EH (cell line): ENCODE results near the gene HLA-DQA2.
A peak's percentile ranks its signal among the peaks of the same experiment; 100 is the strongest.
"Not testable (repeated sequence)": the region's sequence is repeated elsewhere in the genome, so short reads cannot be mapped to it uniquely, and the experiment has no call there.

ENCODE experiments used
- DNase-seq: peaks from one replicate; pipeline ENCODE4 v3.0.0-alpha.2; 2015; ENCODE audit warnings: low read depth

HLA-DQA2 gene

DNA sequence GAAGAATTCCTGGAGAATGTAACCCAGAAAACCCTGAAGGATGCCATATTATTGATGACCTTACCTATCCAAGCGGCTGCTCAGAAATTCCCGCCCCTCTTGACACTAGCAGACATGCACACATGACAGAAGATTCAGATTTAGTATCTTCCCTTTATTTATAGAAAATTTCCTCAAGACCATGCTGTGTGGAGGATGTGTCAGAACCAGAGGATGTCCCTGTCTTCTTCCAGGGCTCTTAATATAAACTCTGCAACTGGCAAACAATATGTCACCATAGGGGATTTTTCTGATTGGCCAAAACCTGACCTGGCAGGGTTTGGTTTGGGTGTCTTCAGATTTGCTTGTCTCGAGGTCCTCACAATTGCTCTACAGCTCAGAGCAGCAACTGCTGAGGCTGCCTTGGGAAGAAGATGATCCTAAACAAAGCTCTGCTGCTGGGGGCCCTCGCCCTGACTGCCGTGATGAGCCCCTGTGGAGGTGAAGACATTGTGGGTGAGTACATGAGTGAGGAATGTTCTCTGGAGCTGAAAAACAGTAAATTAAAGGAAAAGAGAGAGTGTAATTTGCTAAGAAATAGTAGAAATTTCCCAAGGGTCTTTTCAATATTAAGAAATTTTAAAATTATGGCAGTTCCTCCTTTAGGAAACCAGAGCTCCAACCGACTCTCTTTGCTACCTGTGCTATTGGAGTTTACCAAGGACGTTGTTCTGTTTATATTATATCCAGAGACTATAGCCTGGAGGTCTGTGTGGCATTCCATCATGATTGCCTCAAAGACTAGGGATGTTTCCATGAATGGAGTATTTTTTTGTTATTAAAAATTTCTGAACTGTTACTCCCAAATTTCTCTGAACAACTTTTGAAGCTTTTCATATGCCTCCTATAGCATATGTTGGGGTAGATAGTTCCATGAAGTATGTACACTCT, at the start of gene HLA-DQA2:
Gene HLA-DQA2, plus strand, starts transcription at position 361 of the 930 bp plus-strand sequence. Its CDS starts 53 bp downstream, at position 414.
- no peak for DNase-seq

GRCh38 chr6:32692019-32692418, 49.2 kb upstream of the HLA-DQA2 start:
- DNase-seq, result peak; percentile 9

- DNase-seq, result no peak
Observed at GRCh38 chr6:32697031-32697430, 44.2 kb upstream of the HLA-DQA2 start.

DNA sequence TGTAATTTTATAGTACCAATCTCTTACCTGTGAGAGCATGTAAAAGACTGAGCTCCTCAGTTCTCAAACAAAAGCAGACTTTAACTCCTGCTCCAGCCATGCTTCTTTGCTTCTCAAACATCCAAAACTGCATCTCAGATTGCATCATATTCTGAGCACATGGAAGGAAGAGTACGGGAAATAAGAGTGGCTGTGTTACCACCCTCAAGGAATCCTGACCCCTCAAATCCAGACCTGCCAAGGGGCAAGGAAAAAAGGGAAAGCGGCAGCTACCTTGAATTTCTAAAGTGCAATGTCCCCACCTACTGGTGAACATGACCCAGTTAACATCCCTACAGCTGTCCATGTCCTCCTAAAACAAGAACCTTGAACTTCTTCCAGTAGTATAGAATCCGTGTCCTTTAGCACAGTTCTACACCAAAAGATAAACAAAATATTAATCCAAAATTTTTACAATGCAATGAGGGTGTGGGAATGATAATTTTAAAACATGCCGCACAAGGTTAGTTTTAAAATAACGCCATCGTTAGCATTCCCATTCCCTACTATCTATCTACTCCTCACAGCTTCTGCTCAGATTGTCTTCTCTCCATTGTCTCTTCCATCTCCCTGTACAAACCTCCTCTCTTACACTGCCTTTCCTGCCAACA, 40.7 kb upstream of the HLA-DQA2 start:
- peak; percentile 64 for DNase-seq

- DNase-seq, result no peak
Observed at GRCh38 chr6:32703347-32703746, 37.8 kb upstream of the HLA-DQA2 start.

DNA sequence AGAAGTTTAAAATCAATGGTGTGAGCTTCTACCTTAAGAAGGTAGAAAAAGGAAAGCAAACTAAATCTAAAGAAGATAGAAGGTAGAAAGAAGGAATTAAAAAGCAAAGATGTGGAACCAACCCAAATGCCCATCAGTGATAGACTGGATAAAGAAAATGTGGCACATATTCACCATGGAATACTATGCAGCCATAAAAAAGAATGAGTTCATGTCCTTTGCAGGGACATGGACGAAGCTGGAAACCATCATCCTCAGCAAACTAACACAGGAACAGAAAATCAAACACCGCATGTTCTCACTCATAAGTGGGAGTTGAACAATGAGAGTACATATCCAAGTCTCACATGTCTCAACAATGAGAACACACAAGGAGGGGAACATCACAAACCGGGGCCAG, 36.0 kb upstream of the HLA-DQA2 start:
- not testable (repeated sequence) for DNase-seq

- DNase-seq, result no peak
Observed at GRCh38 chr6:32709625-32710024, 31.6 kb upstream of the HLA-DQA2 start.

DNA sequence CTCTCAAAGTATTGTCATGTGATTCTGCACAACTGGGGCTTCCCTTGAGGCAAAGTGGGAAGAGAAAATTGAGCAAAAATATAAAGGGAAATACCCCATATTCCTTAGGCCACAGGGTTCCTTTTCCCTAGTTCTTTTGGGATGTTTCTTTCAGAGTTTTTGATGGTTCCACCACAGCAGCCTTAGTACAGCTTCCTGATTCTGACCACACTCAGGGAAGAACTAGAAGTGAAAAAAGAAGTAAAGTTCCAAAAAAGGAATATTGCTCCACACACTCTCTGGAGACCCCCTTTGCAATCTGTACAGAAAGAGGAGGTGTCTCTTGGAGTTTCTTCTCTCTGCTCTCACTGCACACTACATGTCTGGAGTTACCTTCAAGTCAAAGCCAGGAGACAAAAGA, 27.9 kb upstream of the HLA-DQA2 start:
- no peak for DNase-seq

GRCh38 chr6:32716396-32716795, 24.8 kb upstream of the HLA-DQA2 start:
- DNase-seq, result no peak

DNA sequence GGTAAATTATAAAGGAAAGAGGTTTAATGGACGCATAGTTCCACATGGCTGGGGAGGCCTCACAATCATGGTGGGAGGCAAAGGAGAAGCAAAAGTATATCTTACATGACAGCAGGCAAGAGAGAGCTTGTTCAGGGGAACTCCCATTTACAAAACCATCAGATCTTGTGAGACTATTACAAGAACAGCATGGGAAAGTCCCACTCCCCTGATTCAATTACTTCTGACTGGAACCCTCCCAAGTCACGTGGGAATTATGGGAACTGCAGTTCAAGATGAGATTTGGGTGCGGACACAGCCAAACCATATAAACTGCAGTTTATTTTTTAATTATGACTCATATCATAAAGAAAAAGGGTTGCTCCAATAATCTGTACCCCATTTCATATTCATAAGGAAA, 22.3 kb upstream of the HLA-DQA2 start:
- DNase-seq, result no peak

GRCh38 chr6:32738126-32738525, 3.1 kb upstream of the HLA-DQA2 start:
- no peak for DNase-seq

GRCh38 chr6:32742374-32742773, 1.2 kb downstream of the HLA-DQA2 start:
- no peak for DNase-seq

GRCh38 chr6:32744776-32745175, 3.6 kb downstream of the HLA-DQA2 start:
- no peak for DNase-seq

GRCh38 chr6:32745649-32746048, 4.5 kb downstream of the HLA-DQA2 start:
- not testable (repeated sequence) for DNase-seq

- DNase-seq, result peak; percentile 37
Observed at GRCh38 chr6:32752580-32752979, 11.4 kb downstream of the HLA-DQA2 start.

GRCh38 chr6:32759669-32760068, 18.5 kb downstream of the HLA-DQA2 start:
- no peak for DNase-seq

- DNase-seq, result no peak
Observed at GRCh38 chr6:32761072-32761471, 19.9 kb downstream of the HLA-DQA2 start.

DNA sequence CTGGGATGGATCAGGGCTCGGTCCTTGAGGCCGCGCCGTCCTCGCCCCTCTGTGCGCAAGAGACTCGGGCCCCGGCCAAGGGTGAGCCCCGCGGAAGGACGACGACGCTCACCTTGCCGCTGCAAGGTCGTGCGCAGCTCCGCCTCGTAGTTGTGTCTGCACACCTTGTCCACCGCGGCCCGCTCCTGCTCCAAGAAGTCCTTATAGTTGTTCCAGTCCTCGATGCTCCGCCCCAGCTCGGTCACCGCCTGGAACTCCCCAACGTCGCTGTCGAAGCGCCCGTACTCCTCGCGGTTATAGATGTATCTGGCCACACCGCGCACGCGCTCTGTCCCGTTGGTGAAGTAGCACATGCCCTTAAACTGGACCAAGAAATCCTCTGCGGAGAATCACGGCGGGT, 20.4 kb downstream of the HLA-DQA2 start:
- no peak for DNase-seq

DNA sequence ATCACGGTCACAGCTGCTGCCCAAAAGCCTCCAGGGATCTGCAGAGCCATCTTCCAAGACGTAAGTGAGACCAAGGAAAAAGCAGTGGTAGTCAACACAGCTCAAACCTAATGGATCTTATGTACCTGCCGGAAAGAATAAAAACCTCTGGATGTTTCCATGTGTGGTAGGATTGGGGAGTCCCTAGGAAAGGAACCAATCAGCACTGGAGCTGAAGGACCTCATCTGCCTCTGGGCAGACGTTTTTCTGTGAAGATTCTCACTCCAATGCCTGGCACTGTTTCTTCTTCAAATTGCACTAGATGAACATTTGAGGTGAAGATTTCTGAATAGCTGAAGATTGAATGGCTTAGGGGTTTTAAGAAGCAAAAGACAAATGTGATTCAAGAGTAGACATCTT, 22.2 kb downstream of the HLA-DQA2 start, which contains the start of gene HLA-DQB2:
Gene HLA-DQB2, minus strand, starts transcription at position 112 of the 400 bp plus-strand sequence. Its CDS starts 62 bp downstream, at position 50.
- no peak for DNase-seq

DNA sequence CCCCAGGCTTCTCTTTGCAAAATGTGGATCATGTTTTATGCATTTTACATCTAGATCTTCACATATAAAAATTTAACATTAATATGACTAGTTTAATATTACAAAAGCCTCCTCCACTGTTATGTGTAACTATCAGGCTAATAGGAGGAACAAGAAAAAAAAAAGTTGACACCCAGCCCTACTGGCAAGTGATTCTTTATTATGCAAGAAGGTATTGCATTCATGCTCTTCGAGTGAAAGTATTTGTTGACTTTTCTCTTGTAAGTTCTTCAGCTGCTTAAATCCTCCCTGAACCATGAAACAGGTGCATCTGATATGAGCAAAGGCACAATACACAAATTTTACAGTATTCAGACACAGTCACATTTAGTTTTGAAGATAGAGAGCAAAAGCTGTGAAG, 22.9 kb downstream of the HLA-DQA2 start:
- DNase-seq, result no peak

DNA sequence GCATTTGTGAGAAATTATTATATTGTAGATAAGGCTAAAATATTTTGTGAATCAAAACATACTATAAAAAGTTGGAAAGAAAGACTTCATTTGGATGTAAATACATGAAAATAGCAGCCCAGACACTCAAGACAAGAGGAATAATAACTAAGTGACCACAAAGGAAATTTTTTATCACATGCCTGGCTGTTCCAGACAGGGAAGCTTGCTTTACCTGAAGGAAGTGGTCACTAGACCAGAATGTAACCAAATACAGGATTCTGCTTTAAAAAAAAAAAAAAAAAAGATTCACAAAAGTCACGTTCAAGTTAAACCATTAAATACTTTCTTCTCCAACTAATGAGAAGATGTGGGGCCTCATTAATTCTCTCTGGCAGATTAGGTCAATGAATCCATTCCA, 31.5 kb downstream of the HLA-DQA2 start:
- DNase-seq, result no peak

DNA sequence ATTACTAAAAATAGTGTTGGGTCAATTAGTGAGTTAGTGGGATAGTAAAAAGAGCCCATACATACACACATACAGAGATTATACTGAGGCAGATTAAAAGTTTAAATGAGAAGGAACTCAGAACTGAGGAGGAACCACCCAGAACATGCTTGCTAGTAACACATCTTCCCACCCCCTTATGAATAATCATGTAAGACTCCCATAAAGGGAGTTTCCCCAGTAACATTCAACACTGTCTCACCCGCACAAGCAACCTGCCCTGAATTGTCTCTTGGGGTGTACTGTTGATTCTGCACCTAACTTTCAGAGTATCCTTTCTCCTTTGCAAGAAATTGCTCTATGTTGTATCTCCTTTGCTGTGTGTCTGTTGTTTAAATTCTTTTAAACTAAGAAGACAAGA, 33.2 kb downstream of the HLA-DQA2 start:
- DNase-seq, result no peak

DNA sequence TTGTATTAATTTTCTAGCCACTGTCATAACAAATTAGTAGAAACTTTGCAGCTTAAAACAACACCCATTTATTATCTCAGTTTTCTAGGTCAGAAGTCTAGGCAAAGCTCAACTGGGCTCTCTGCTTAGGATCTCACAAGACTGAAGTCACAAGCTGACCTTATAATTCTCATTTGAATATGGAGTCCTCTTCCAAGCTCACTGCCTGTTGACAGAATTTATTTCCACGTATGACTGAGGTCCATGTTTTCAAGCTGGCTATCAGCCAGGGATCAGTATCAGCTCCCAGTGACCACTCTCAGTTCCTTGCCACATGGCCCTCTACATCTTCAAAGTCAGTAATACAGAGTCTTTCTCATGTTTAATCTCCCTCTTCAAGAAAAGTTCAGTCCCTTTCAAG, 33.9 kb downstream of the HLA-DQA2 start:
- no peak for DNase-seq
